PC-9 (cell line): ENCODE results near the gene RASL10B.

Source experiments
- EZH2 ChIP-seq: fragments of 200-600 bp; sonication (generic); IDR thresholded peaks from 2 replicates; pipeline ENCODE4 v1.8.0; 2017; ENCODE audit warnings: antibody characterized with exemption, low read depth
- TF ChIP-seq, protein P1 (sequence below): fragments of 200-600 bp; sonication (generic); conservative IDR thresholded peaks from 2 replicates; pipeline ENCODE4 v1.6.1; 2017; ENCODE audit warnings: mixed run types, antibody characterized with exemption, mild to moderate bottlenecking, moderate library complexity

DNA sequence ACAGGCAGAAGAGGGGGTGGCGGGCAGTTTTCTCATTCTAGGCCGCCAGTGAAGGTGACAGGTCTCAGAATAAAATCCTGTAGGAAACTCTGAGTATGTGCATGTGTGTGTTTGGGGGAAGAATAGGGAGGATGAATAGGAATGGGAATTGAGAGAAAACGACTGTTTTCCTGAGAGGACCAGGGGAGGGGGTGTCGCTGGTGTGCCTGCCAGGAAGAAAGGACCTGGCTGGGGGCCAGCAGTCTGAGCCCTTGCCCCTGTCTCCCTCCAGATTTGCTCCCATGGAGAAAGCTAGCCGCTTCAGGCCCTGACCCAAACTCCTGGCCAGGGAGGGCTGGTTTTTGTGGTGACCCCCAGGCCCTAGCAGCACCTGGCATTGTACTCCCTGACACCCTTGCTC is 43.6 kb downstream of the RASL10B start:
- TF ChIP-seq EZH2, result no peak
- TF ChIP-seq, protein P1, sequence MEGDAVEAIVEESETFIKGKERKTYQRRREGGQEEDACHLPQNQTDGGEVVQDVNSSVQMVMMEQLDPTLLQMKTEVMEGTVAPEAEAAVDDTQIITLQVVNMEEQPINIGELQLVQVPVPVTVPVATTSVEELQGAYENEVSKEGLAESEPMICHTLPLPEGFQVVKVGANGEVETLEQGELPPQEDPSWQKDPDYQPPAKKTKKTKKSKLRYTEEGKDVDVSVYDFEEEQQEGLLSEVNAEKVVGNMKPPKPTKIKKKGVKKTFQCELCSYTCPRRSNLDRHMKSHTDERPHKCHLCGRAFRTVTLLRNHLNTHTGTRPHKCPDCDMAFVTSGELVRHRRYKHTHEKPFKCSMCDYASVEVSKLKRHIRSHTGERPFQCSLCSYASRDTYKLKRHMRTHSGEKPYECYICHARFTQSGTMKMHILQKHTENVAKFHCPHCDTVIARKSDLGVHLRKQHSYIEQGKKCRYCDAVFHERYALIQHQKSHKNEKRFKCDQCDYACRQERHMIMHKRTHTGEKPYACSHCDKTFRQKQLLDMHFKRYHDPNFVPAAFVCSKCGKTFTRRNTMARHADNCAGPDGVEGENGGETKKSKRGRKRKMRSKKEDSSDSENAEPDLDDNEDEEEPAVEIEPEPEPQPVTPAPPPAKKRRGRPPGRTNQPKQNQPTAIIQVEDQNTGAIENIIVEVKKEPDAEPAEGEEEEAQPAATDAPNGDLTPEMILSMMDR, result no peak
